MCF 10A (cell line): ENCODE results near the gene CACNG4. TPM values are rescaled to one million over a fixed set of nuclear protein-coding genes. Genes with fewer than 3 reads are reported as not detected.

ENCODE experiments used
- BruUV-seq: library from RNA; stranded (reverse); fragments of 400-500 nt; replicated peaks from 2 replicates; lab custom pipeline; 2021; lab: Mats Ljungman, UMichigan
- CTCF ChIA-PET: fragments of 300-600 bp; sonication (Branson Sonifier 250); formaldehyde crosslinking; extraction: SDS; loops from one replicate; lab custom pipeline; 2021; ENCODE audit warnings: antibody characterized with exemption, inconsistent platforms; lab: Yijun Ruan, JAX
- POLR2A ChIA-PET: fragments of 300-600, 350-650 bp; sonication (Branson Sonifier 250); formaldehyde crosslinking; extraction: SDS; loops from one replicate; lab custom pipeline; 2020; ENCODE audit warnings: antibody characterized with exemption, inconsistent platforms; lab: Yijun Ruan, JAX
- DNase-seq: peaks from one replicate; pipeline ENCODE4 v3.0.0-alpha.2; 2018; ENCODE audit not compliant: unreplicated experiment
- H3K27ac Mint-ChIP-seq: one replicate; pipeline ENCODE4 v1.8.0; 2022; ENCODE audit warnings: mild to moderate bottlenecking, low read depth, mixed read lengths; ENCODE audit not compliant: unreplicated experiment
- H3K27me3 Mint-ChIP-seq: one replicate; pipeline ENCODE4 v1.8.0; 2022; ENCODE audit warnings: mixed read lengths; ENCODE audit not compliant: insufficient read depth, unreplicated experiment
- H3K36me3 Mint-ChIP-seq: one replicate; pipeline ENCODE4 v1.8.0; 2022; ENCODE audit warnings: mild to moderate bottlenecking, moderate library complexity, mixed read lengths; ENCODE audit not compliant: insufficient read depth, unreplicated experiment
- H3K4me1 Mint-ChIP-seq: one replicate; pipeline ENCODE4 v1.8.0; 2022; ENCODE audit warnings: mixed read lengths; ENCODE audit not compliant: insufficient read depth, unreplicated experiment
- H3K4me3 Mint-ChIP-seq: one replicate; pipeline ENCODE4 v1.8.0; 2022; ENCODE audit warnings: mild to moderate bottlenecking, moderate library complexity, mixed read lengths; ENCODE audit not compliant: unreplicated experiment
- H3K9me3 Mint-ChIP-seq: one replicate; pipeline ENCODE4 v1.8.0; 2022; ENCODE audit warnings: mixed read lengths; ENCODE audit not compliant: unreplicated experiment
- CTCF ChIP-seq: fragments of 200-600 bp; IDR thresholded peaks from one replicate; pipeline ENCODE4 v1.8.0; 2022; ENCODE audit warnings: antibody characterized with exemption, mild to moderate bottlenecking; ENCODE audit not compliant: unreplicated experiment
- intact Hi-C: fragments of 100-400 bp; cut with micrococcal nuclease; formaldehyde crosslinking; loops from 2 replicates; pipeline ENCODE4 v1.14.1; 2022
- total RNA-seq: library from RNA; stranded (reverse); gene quantifications from 2 replicates; pipeline ENCODE4 v1.2.3, GENCODE V29; 2022

The CACNG4 gene
- total RNA-seq, 1 experiment from 2014 or later, result not detected

GRCh38 chr17:67074781-67075180, 110.3 kb downstream of the CACNG4 start:
- no peak for DNase-seq
- Mint-ChIP-seq H3K27ac (no peak overlapping the region), H3K4me3 (no peak overlapping the region), H3K27me3 (no peaks in the 10 kb centered on the region), H3K36me3 (peaks cover 42% of the 10 kb centered on the region), H3K4me1 (no peaks in the 10 kb centered on the region), H3K9me3 (no peaks in the 10 kb centered on the region)
- no peak for TF ChIP-seq CTCF
- intact Hi-C loops, result no loop called here
- ChIA-PET CTCF (no interaction called here), POLR2A (no interaction called here)
- BruUV-seq, result no TSS peak

- Mint-ChIP-seq H3K4me3 (no peak overlapping the region), H3K9me3 (no peaks in the 10 kb centered on the region), H3K36me3 (peaks cover 42% of the 10 kb centered on the region), H3K27me3 (no peaks in the 10 kb centered on the region), H3K27ac (peak overlapping the region; percentile 42), H3K4me1 (no peaks in the 10 kb centered on the region)
- TF ChIP-seq CTCF, result no peak
- no TSS peak for BruUV-seq
- no peak for DNase-seq
- ChIA-PET CTCF (interaction anchor here (1.1 kb wide), 1 partner anchor 10 kb away, joined by 5 read pairs; no protein-coding TSS in a partner anchor), POLR2A (interaction anchor here (0.9 to 1.3 kb wide), 2 partner anchors 9 to 10 kb away, joined by 3 to 8 read pairs; no protein-coding TSS in a partner anchor)
- intact Hi-C loops, result no loop called here
These were observed 111.8 kb downstream of the CACNG4 start for GRCh38 chr17:67076290-67076689.

- no peak for TF ChIP-seq CTCF
- CTCF ChIA-PET, result interaction anchor here (0.6 to 0.7 kb wide), 2 partner anchors 134 to 518 kb away, joined by 3 read pairs; no protein-coding TSS in a partner anchor
- BruUV-seq, result no TSS peak
- Mint-ChIP-seq H3K4me3 (no peak overlapping the region), H3K4me1 (no peaks in the 10 kb centered on the region), H3K36me3 (peaks cover 45% of the 10 kb centered on the region), H3K9me3 (no peaks in the 10 kb centered on the region), H3K27me3 (no peaks in the 10 kb centered on the region), H3K27ac (no peak overlapping the region)
- intact Hi-C loops, result no loop called here
- POLR2A ChIA-PET, result no interaction called here
- DNase-seq, result no peak
These were observed 113.8 kb downstream of the CACNG4 start for GRCh38 chr17:67078292-67078691.

GRCh38 chr17:67079491-67079890, 115.0 kb downstream of the CACNG4 start:
- no TSS peak for BruUV-seq
- intact Hi-C loops, result no loop called here
- CTCF ChIA-PET, result no interaction called here
- no peaks in the 10 kb centered on the region for H3K27me3 Mint-ChIP-seq
- H3K9me3 Mint-ChIP-seq, result no peaks in the 10 kb centered on the region
- peaks cover 52% of the 10 kb centered on the region for H3K36me3 Mint-ChIP-seq
- H3K27ac Mint-ChIP-seq, result peak overlapping the region; percentile 55
- no peak overlapping the region for H3K4me3 Mint-ChIP-seq
- DNase-seq, result no peak
- POLR2A ChIA-PET, result interaction anchor here (1.0 to 1.1 kb wide), 2 partner anchors 11 to 127 kb away, joined by 3 read pairs; no protein-coding TSS in a partner anchor
- no peaks in the 10 kb centered on the region for H3K4me1 Mint-ChIP-seq
- TF ChIP-seq CTCF, result no peak
